Smooth muscle cell of the brain vasculature (primary cell): Measurements from ENCODE around the gene PBRM1.
"Not testable (repeated sequence)": the region's sequence is repeated elsewhere in the genome, so short reads cannot be mapped to it uniquely, and the experiment has no call there.

Experiments used
- DNase-seq: peaks from one replicate; pipeline ENCODE4 v3.0.0-alpha.2; 2012; ENCODE audit warnings: low read depth, low spot score

PBRM1 gene

GRCh38 chr3:52685709-52686691 lies at the start of gene PBRM1, which contains the start of gene GNL3:
Gene PBRM1 (minus strand): TSS chr3:52685913.
Gene GNL3 (plus strand): TSS chr3:52686032. CDS start chr3:52686093, 61 bp downstream.
- peak; percentile 89 for DNase-seq

- DNase-seq, result no peak
These were observed 47.7 kb upstream of the PBRM1 start for GRCh38 chr3:52733256-52733891.

- no peak for DNase-seq
These were observed 45.9 kb upstream of the PBRM1 start for GRCh38 chr3:52731590-52731989.

- no peak for DNase-seq
These were observed 45.0 kb upstream of the PBRM1 start for GRCh38 chr3:52730681-52731080.

GRCh38 chr3:52728753-52729152 lies 43.0 kb upstream of the PBRM1 start:
- not testable (repeated sequence) for DNase-seq

GRCh38 chr3:52724511-52724910 lies 38.8 kb upstream of the PBRM1 start:
- DNase-seq, result no peak

GRCh38 chr3:52723935-52724334 lies 38.2 kb upstream of the PBRM1 start:
- DNase-seq, result no peak

- no peak for DNase-seq
These were observed 36.8 kb upstream of the PBRM1 start for GRCh38 chr3:52722491-52722890.

GRCh38 chr3:52721730-52722008 lies 36.0 kb upstream of the PBRM1 start:
- DNase-seq, result no peak

- no peak for DNase-seq
These were observed 35.5 kb upstream of the PBRM1 start for GRCh38 chr3:52721002-52721729.

GRCh38 chr3:52719618-52720017 lies 33.9 kb upstream of the PBRM1 start:
- DNase-seq, result no peak

GRCh38 chr3:52715714-52716305 lies 30.1 kb upstream of the PBRM1 start:
- no peak for DNase-seq

GRCh38 chr3:52714335-52715302 lies 28.9 kb upstream of the PBRM1 start:
- DNase-seq, result no peak

GRCh38 chr3:52712291-52713212 lies 26.8 kb upstream of the PBRM1 start:
- DNase-seq, result no peak

GRCh38 chr3:52710512-52710911 lies 24.8 kb upstream of the PBRM1 start:
- DNase-seq, result no peak

GRCh38 chr3:52707585-52707984 lies 21.9 kb upstream of the PBRM1 start:
- no peak for DNase-seq

- peak; percentile 59 for DNase-seq
These were observed 20.3 kb upstream of the PBRM1 start, which contains the start of the genes GLT8D1 and SPCS1 for GRCh38 chr3:52705688-52706686. Gene GLT8D1 (minus strand): TSS chr3:52705791. CDS start chr3:52700460, 5,331 bp downstream. Gene SPCS1 (plus strand): TSS chr3:52706106. CDS start chr3:52706247, 141 bp downstream.

GRCh38 chr3:52705438-52705687 lies 19.6 kb upstream of the PBRM1 start:
- no peak for DNase-seq
